Measurements from ENCODE around the gene CRB1. TPM values are rescaled to one million over a fixed set of nuclear protein-coding genes. Genes with fewer than 3 reads are reported as not detected.

Gene CRB1
- total RNA-seq, 1 donor, result under 0.01 TPM

DNA sequence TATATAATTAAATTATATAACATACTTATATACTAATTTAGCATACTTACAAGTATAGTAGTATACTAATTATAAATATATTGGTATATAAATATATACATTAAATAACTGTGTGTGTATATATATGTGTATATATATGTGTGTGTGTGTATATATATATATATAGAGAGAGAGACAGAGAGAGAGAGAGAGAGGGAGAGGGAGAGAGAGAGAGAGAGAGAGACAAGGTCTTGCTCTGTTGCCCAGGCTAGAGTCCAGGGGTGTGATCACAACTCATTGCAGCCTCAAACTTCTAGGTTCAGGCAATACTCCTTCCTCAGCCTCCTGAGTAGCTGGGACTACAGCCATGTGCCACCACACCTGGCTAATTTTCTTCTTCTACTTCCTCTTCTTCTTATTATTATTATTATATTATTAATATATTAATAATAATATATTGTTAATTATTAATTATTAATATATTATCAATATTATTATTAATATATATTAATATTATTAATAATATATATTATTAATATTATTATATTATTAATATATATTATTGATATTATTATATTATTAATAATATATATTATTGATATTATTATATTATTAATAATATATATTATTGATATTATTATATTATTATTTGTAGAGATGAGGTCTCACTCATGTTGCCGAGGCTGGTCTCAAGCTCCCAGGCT is 185.5 kb downstream of the CRB1 start:
- no peak overlapping the region for H3K4me3 ChIP-seq (ENCODE audit: low read depth, low read length)
- DNase-seq (ENCODE audit: low read depth), result no peak
- no peak for TF ChIP-seq CTCF (IDR thresholded peaks at IDR 0.05; ENCODE audit: insufficient read depth, low read depth, low read length)

DNA sequence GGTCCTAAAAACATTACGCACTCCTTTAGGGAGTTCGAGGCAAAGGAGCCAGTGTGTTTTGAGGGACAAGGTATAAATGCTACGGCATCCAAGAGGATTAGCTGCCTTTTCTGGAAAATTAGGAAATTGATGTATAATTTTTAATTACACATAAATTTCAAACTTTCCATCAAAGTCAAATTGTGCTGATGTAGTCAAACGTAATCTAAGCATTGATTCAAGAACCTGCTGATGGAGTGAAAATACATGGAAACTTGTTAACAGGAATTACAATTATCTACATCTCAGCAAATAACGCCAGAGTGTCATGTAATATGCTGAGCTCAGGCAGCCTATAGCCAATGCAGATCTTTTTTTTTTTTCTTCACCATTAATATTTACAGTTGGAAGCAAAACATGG is 194.5 kb downstream of the CRB1 start:
- no peak for DNase-seq (ENCODE audit: low read depth)
- H3K4me3 ChIP-seq (ENCODE audit: low read depth, low read length), result no peak overlapping the region
- TF ChIP-seq CTCF (IDR thresholded peaks at IDR 0.05; ENCODE audit: insufficient read depth, low read depth, low read length), result no peak

GRCh38 chr1:197463142-197463541 is 195.1 kb downstream of the CRB1 start:
- TF ChIP-seq CTCF (IDR thresholded peaks at IDR 0.05; ENCODE audit: insufficient read depth, low read depth, low read length), result no peak
- no peak overlapping the region for H3K4me3 ChIP-seq (ENCODE audit: low read depth, low read length)
- DNase-seq (ENCODE audit: low read depth), result no peak

DNA sequence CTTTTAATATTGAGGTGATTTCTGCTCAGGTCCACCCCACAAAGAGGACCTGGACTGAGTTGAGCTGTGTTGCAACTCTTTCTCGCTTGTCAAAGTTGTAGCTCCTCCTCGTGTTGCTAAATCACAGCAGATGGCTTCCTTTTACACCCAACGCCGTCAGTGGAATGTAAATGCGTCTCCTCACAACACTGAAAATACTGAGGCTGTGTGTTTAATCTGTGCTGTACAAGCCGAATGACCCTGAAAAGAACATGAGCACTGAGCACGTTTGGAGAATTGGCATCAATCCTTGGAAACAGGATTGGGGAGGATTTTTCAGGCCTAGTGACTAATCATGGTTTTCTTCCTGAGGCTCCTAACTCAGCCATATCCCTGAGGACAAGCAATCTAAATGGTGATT is 196.0 kb downstream of the CRB1 start:
- H3K4me3 ChIP-seq (ENCODE audit: low read depth, low read length), result no peak overlapping the region
- TF ChIP-seq CTCF (IDR thresholded peaks at IDR 0.05; ENCODE audit: insufficient read depth, low read depth, low read length), result no peak
- DNase-seq (ENCODE audit: low read depth), result peak; percentile 91

DNA sequence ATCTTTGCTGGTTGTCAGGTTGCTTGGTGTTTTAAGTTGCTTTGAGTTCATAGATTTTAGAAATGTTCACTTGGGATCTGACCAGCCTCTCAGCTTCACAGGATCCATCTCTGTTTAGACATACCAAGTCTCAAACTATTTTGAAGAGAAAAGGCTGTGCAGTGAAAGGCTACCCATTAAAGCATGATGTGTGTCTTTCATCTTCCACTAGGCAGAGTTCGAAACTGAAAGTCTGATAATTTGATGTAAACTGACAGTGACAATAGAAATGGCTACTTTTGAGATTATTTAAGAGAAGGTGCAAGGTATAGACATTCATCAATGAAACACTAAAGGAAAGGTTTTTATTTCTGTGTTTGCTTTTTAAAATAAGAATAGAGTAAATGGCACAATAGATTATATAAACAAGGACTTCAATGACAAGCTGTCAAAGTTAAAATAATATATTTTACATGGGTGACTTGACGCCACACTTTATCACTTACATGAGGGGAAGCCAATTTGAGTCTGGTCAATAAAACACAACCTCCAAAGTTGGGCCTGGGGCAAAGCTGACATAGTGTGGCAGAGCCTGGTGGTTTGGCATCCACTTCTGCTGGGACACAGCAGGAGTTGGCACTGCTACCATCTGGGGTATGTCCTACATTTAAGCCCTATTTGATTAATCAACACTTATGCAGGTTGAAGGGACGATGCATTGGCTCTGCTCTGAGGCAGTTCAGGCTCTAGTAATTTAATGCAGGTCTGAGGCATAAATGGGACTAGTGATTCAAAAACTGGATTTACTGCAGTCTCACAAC is 197.7 kb downstream of the CRB1 start:
- no peak for DNase-seq (ENCODE audit: low read depth)
- H3K4me3 ChIP-seq (ENCODE audit: low read depth, low read length), result no peak overlapping the region
- no peak for TF ChIP-seq CTCF (IDR thresholded peaks at IDR 0.05; ENCODE audit: insufficient read depth, low read depth, low read length)

DNA sequence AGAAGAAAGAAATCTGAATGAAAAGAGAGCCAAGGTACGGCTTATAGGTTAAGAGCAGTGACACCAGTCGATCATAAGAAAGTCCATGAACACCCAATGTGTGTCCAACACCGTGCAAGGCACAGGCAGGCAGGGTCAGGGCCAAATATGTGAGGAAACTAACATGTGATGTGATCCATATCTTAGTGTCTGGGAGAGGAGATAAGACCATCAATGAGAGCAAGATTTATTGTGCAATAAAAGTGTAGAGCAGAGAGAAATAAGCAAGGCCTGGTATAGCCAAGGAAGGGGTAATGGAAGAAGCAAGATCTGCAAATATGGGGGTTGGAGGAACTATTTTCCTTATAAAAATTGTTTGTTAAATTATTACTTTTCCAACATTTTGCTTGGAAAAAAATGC is 198.8 kb downstream of the CRB1 start:
- no peak overlapping the region for H3K4me3 ChIP-seq (ENCODE audit: low read depth, low read length)
- DNase-seq (ENCODE audit: low read depth), result no peak
- TF ChIP-seq CTCF (IDR thresholded peaks at IDR 0.05; ENCODE audit: insufficient read depth, low read depth, low read length), result no peak
